Osteoblast (primary cell): Measurements from ENCODE around the gene ALDH18A1. TPM values are rescaled to one million over a fixed set of nuclear protein-coding genes. Genes with fewer than 3 reads are reported as not detected.
"Not testable (repeated sequence)": the region's sequence is repeated elsewhere in the genome, so short reads cannot be mapped to it uniquely, and the experiment has no call there.

Source experiments
- DNase-seq: peaks from one replicate; pipeline ENCODE4 v3.0.0; 2011; ENCODE audit warnings: low spot score, mixed read lengths; ENCODE audit not compliant: insufficient read length; ENCODE audit errors: missing footprints
- H2AFZ ChIP-seq: 2 replicates; pipeline ENCODE4 v1.6.0; 2011; ENCODE audit warnings: mild to moderate bottlenecking, low read length
- H3K27ac ChIP-seq: 2 replicates; pipeline ENCODE4 v1.5.1; 2011; ENCODE audit warnings: mild to moderate bottlenecking, low read depth, low read length, moderate library complexity
- H3K27me3 ChIP-seq: 2 replicates; pipeline ENCODE4 v1.6.0; 2012; ENCODE audit warnings: mild to moderate bottlenecking, control low read depth, inconsistent platforms, low read length, moderate library complexity; ENCODE audit not compliant: insufficient read depth
- H3K36me3 ChIP-seq: 2 replicates; pipeline ENCODE4 v1.5.1; 2011; ENCODE audit warnings: mild to moderate bottlenecking, low read length, control low read depth, moderate library complexity; ENCODE audit not compliant: insufficient read depth
- H3K4me1 ChIP-seq: 2 replicates; pipeline ENCODE4 v1.5.1; 2011; ENCODE audit warnings: mild to moderate bottlenecking, low read length, control low read depth, moderate library complexity; ENCODE audit not compliant: insufficient read depth
- H3K4me2 ChIP-seq: 2 replicates; pipeline ENCODE4 v1.6.0; 2011; ENCODE audit warnings: mild to moderate bottlenecking, low read length; ENCODE audit not compliant: insufficient read depth
- H3K4me3 ChIP-seq: fragments of 200-600 bp; sonication (generic); 3 replicates; pipeline ENCODE4 v1.5.1; 2012; ENCODE audit warnings: mild to moderate bottlenecking, low read length, inconsistent platforms; ENCODE audit not compliant: insufficient read depth
- H3K79me2 ChIP-seq: 2 replicates; pipeline ENCODE4 v1.6.0; 2012; ENCODE audit warnings: mild to moderate bottlenecking, low read length, control low read depth, inconsistent platforms; ENCODE audit not compliant: insufficient read depth
- H3K9me3 ChIP-seq: 2 replicates; pipeline ENCODE4 v1.5.1; 2011; ENCODE audit warnings: low read depth, low read length, control low read depth
- H4K20me1 ChIP-seq: 2 replicates; pipeline ENCODE4 v1.6.0; 2012; ENCODE audit warnings: mild to moderate bottlenecking, low read length, control low read depth; ENCODE audit not compliant: insufficient read depth
- CTCF ChIP-seq: IDR thresholded peaks from 2 replicates; pipeline ENCODE4 v1.5.1; 2011; ENCODE audit warnings: mild to moderate bottlenecking, low read depth, low read length, moderate library complexity; ENCODE audit errors: extremely low read depth
- total RNA-seq: library from RNA; depleted of rRNA; stranded (reverse); fragments of >200 nt; gene quantifications from 2 replicates; pipeline ENCODE4 v1.2.3, GENCODE V29; 2012

The ALDH18A1 gene
- total RNA-seq, 1 donor = 98.4 TPM

DNA sequence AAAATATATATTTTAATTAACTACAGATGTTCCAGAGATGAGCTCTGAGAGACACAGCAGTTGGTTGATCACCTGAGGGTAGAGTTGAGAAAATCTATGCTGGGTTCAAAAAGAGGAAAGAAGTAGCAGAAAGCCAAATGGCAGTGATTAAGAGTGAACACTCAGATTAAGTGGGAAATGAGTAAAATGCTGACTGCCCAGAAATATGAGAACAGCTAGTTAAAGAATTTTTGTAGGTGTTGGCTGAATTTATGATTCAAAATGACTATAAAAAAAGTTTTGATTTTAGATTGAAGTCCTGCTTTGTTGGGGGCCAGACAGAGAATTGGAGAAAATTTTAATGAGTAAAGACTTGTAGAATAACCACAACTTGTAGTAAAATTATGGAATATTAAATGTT is 27.5 kb upstream of the ALDH18A1 start:
- H3K4me1 ChIP-seq = no peaks in the 10 kb centered on the region
- no peak overlapping the region for H2AFZ ChIP-seq
- no peaks in the 10 kb centered on the region for H3K27me3 ChIP-seq
- H3K9me3 ChIP-seq = no peaks in the 10 kb centered on the region
- H3K36me3 ChIP-seq = peaks cover 76% of the 10 kb centered on the region
- no peak for DNase-seq
- H4K20me1 ChIP-seq = no peaks in the 10 kb centered on the region
- H3K27ac ChIP-seq = no peak overlapping the region
- peaks cover 4% of the 10 kb centered on the region for H3K79me2 ChIP-seq
- H3K4me2 ChIP-seq = no peak overlapping the region
- TF ChIP-seq CTCF = no peak
- no peak overlapping the region for H3K4me3 ChIP-seq

- H2AFZ ChIP-seq = no peak overlapping the region
- H3K79me2 ChIP-seq = no peaks in the 10 kb centered on the region
- no peaks in the 10 kb centered on the region for H3K27me3 ChIP-seq
- peaks cover 26% of the 10 kb centered on the region for H3K36me3 ChIP-seq
- no peak overlapping the region for H3K4me2 ChIP-seq
- no peak overlapping the region for H3K27ac ChIP-seq
- H3K4me1 ChIP-seq = no peaks in the 10 kb centered on the region
- no peaks in the 10 kb centered on the region for H3K9me3 ChIP-seq
- no peak overlapping the region for H3K4me3 ChIP-seq
- TF ChIP-seq CTCF = no peak
- no peaks in the 10 kb centered on the region for H4K20me1 ChIP-seq
- DNase-seq = no peak
These were observed 19.0 kb upstream of the ALDH18A1 start for GRCh38 chr10:95675403-95676116.

DNA sequence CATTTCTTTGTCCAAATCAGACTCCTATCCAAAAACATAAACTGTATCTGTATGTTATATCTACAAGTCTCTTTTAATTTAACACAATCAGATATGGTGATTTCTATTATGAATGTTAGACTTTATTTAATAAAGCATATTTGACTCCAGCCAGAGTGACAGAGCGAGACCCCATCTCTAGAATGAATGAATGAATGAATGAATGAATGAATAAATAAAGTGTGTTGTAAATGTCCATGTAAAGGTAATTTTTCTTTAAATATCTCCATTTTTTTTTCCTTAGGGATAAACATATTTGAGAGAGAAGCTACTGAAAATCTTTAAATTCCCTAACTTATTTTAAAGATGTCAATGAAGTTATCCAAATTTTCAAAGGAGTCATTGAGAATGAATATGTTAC is 18.1 kb upstream of the ALDH18A1 start:
- Histone ChIP-seq H3K79me2 (no peaks in the 10 kb centered on the region), H3K36me3 (peaks cover 19% of the 10 kb centered on the region), H3K4me3 (no peak overlapping the region), H3K9me3 (no peaks in the 10 kb centered on the region), H3K27ac (no peak overlapping the region), H3K27me3 (no peaks in the 10 kb centered on the region), H2AFZ (no peak overlapping the region), H4K20me1 (no peaks in the 10 kb centered on the region), H3K4me1 (no peaks in the 10 kb centered on the region), H3K4me2 (no peak overlapping the region)
- DNase-seq = no peak
- no peak for TF ChIP-seq CTCF

DNA sequence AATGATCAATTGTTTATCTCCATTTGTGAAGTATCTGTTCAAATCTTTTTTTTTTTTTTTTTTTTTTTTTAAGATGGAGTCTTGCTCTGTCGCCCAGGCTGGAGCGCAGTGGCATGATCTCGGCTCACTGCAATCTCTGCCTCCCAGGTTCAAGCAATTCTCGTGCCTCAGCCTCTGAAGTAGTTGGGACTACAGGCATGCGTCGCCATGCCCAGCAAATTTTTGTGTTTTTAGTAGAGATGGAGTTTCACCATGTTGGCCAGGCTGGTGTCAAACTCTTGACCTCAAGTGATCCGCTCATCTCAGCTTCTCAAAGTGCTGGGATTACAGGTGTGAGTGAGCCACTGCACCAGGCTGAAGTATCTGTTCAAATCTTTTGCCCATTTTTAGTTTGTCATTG is 16.1 kb upstream of the ALDH18A1 start:
- not testable (repeated sequence) for H3K4me3 ChIP-seq, H4K20me1 ChIP-seq, H3K4me2 ChIP-seq, H3K27ac ChIP-seq, DNase-seq, H3K27me3 ChIP-seq, H3K9me3 ChIP-seq, H3K4me1 ChIP-seq, H3K79me2 ChIP-seq, H2AFZ ChIP-seq
- peaks cover 17% of the 10 kb centered on the region for H3K36me3 ChIP-seq
